ENCODE measurements around the gene MINDY4. TPM values are rescaled to one million over a fixed set of nuclear protein-coding genes. Genes with fewer than 3 reads are reported as not detected.

The MINDY4 gene
- total and polyA plus RNA-seq, 8 donors: 2.9 to 4.9 (median 3.6) TPM

GRCh38 chr7:30915005-30915601, 143.9 kb downstream of the MINDY4 start:
- intact Hi-C loops (cut with DNase I): loop anchor here in 1 of 3 donors (10.0 kb wide), 1 partner anchor 110 kb away; no protein-coding TSS in a partner anchor
- peaks cover 4 to 18% (median 14%) of the 10 kb centered on the region in 3 donors for H3K4me1 ChIP-seq

GRCh38 chr7:30915751-30916150, 144.5 kb downstream of the MINDY4 start:
- Histone ChIP-seq H3K36me3 (no peaks in the 10 kb centered on the region), H3K4me3 (peak overlapping the region in 2 of 4 donors; percentile 46 to 47), H3K9me3 (no peaks in the 10 kb centered on the region), H3K27ac (peak overlapping the region in 2 of 4 donors; percentile 28 to 63), H3K27me3 (no peaks in the 10 kb centered on the region), H3K4me1 (peaks cover 0 to 16% (median 8%) of the 10 kb centered on the region in 3 donors)
- DNase-seq: peak in 2 of 6 donors; percentile 7 to 28
- no peak for ATAC-seq
- no peak for TF ChIP-seq CTCF (IDR thresholded peaks at IDR 0.05)
- 66 to 70% methylated on average over 5 to 6 of the region's 6 CpGs for WGBS, 2 donors
- intact Hi-C loops (cut with DNase I): loop anchor here in 1 of 3 donors (10.0 kb wide), 1 partner anchor 111 kb away; no protein-coding TSS in a partner anchor
- no peak for FAIRE-seq

More at GRCh38 chr7:30915005-30915601, 143.9 kb downstream of the MINDY4 start:
- no peaks in the 10 kb centered on the region for H3K36me3 ChIP-seq
- WGBS, 2 donors: 33 to 44% methylated on average over 11 of the region's 11 CpGs
- H3K27me3 ChIP-seq: no peaks in the 10 kb centered on the region
- no peak for TF ChIP-seq CTCF (IDR thresholded peaks at IDR 0.05)
- DNase-seq (peak in 2 of 6 donors; percentile 22 to 63), FAIRE-seq (no peak), ATAC-seq (no peak)
- no peaks in the 10 kb centered on the region for H3K9me3 ChIP-seq
- H3K27ac ChIP-seq: peak overlapping the region in 2 of 4 donors; percentile 58 to 63
- peak overlapping the region in 2 of 4 donors; percentile 46 to 47 for H3K4me3 ChIP-seq

- intact Hi-C loops (cut with DNase I): loop anchor here in 1 of 3 donors (10.0 kb wide), 1 partner anchor 111 kb away; no protein-coding TSS in a partner anchor
- Histone ChIP-seq H3K4me3 (peak overlapping the region in 2 of 4 donors; percentile 46 to 47), H3K4me1 (peaks cover 0 to 11% (median 8%) of the 10 kb centered on the region in 3 donors), H3K27me3 (no peaks in the 10 kb centered on the region), H3K27ac (peak overlapping the region in 2 of 4 donors; percentile 28 to 63), H3K36me3 (no peaks in the 10 kb centered on the region), H3K9me3 (no peaks in the 10 kb centered on the region)
- 69 to 77% methylated on average over 3 of the region's 3 CpGs for WGBS, 2 donors
- FAIRE-seq: no peak
- DNase-seq: peak in 2 of 6 donors; percentile 19 to 48
- no peak for TF ChIP-seq CTCF (IDR thresholded peaks at IDR 0.05)
- no peak for ATAC-seq
Observed at GRCh38 chr7:30916255-30916654, 145.0 kb downstream of the MINDY4 start.

DNA sequence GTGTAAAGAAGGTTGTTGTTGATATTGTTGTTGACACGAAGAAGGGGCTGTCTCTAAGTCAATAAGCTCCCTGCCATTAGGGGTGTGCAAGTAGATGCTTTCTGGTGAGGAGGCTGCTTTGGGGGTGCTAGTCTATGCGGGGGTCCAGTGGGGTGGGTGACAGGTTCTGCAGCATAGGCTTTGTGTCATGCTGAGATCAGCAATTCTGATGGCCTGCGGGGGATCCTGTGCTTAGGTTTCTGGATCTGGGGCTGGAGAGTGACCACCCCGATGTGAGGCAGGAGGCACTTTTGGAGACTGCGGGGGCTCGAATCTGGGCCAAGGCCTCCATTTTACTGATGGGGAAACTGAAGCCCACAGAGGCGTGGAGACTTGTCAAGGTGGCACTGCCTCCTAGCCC, 145.6 kb downstream of the MINDY4 start:
- peak in 2 of 6 donors; percentile 12 to 25 for DNase-seq
- Histone ChIP-seq H3K36me3 (peaks cover 0 to 3% (median 0%) of the 10 kb centered on the region in 3 donors), H3K4me3 (peak overlapping the region in 2 of 4 donors; percentile 46 to 47), H3K9me3 (no peaks in the 10 kb centered on the region), H3K4me1 (peaks cover 0 to 11% (median 8%) of the 10 kb centered on the region in 3 donors), H3K27me3 (no peaks in the 10 kb centered on the region), H3K27ac (no peak overlapping the region)
- TF ChIP-seq CTCF (IDR thresholded peaks at IDR 0.05): no peak
- no peak for ATAC-seq
- FAIRE-seq: no peak
- 57 to 71% methylated on average over 7 of the region's 7 CpGs for WGBS, 2 donors
- intact Hi-C loops (cut with DNase I): loop anchor here in 1 of 3 donors (10.0 kb wide), 1 partner anchor 112 kb away; no protein-coding TSS in a partner anchor
